GM12864 (cell line): ENCODE data around the gene TMSB4Y.

ENCODE experiments used
- DNase-seq: peaks from one replicate; pipeline ENCODE4 v3.0.0-alpha.2; 2011; ENCODE audit warnings: low read depth
- H3K4me3 ChIP-seq: 2 replicates; pipeline ENCODE4 v1.5.1; 2011; ENCODE audit warnings: mild to moderate bottlenecking, low read depth, low read length, control low read depth
- TF ChIP-seq, protein P1 (sequence below): IDR thresholded peaks from 2 replicates; pipeline ENCODE4 v1.5.1; 2011; ENCODE audit warnings: low read depth, mild to moderate bottlenecking, moderate library complexity, low read length, control low read depth, inconsistent platforms; ENCODE audit errors: missing control alignments

TMSB4Y gene

DNA sequence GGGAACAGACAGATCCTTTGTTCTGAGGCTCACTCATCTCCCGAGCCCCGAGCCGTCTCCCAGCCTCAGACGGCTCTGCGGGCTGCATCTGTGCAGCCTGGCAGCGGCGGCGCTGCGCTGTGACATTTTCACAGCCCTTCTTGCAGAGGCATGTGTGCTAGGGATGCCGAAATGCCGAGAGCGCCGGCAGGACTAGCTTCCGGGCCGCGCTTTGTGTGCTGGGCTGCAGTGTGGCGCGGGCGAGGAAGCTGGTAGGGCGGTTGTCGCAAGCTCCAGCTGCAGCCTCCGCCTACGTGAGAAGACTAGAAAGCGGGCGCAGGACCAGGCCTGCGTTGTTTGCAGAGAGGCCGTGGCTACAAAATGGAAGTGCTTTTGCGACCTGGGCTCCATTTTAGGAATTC, at the start of gene TMSB4Y:
Gene TMSB4Y (plus strand): TSS at position 332 of the 401 bp plus-strand sequence.
- TF ChIP-seq, protein P1, sequence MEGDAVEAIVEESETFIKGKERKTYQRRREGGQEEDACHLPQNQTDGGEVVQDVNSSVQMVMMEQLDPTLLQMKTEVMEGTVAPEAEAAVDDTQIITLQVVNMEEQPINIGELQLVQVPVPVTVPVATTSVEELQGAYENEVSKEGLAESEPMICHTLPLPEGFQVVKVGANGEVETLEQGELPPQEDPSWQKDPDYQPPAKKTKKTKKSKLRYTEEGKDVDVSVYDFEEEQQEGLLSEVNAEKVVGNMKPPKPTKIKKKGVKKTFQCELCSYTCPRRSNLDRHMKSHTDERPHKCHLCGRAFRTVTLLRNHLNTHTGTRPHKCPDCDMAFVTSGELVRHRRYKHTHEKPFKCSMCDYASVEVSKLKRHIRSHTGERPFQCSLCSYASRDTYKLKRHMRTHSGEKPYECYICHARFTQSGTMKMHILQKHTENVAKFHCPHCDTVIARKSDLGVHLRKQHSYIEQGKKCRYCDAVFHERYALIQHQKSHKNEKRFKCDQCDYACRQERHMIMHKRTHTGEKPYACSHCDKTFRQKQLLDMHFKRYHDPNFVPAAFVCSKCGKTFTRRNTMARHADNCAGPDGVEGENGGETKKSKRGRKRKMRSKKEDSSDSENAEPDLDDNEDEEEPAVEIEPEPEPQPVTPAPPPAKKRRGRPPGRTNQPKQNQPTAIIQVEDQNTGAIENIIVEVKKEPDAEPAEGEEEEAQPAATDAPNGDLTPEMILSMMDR = no peak
- H3K4me3 ChIP-seq = peak within 1 kb of the TSS; percentile 73
- peak; percentile 76 for DNase-seq

DNA sequence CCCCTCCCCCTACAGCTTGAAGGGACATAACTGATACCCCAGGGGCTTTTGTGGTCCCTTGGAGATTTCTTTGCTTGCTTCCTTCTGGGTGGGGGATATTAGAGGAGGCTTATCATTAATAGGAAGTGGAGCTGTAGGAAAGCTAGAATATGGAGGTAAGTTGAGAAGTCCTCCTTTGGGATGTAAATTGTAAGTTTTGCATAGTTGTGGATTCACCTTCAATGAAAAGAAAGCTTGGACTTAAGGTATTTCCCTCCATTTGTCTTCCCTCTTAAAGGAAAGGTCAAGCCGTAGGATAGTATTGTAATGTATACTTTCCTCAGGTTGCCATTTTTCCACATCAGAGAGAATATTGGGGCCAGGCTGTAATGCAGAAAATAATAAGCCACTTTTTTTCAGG, 39.5 kb upstream of the TMSB4Y start:
- DNase-seq = no peak
- no peak overlapping the region for H3K4me3 ChIP-seq
- TF ChIP-seq, protein P1 = no peak

DNA sequence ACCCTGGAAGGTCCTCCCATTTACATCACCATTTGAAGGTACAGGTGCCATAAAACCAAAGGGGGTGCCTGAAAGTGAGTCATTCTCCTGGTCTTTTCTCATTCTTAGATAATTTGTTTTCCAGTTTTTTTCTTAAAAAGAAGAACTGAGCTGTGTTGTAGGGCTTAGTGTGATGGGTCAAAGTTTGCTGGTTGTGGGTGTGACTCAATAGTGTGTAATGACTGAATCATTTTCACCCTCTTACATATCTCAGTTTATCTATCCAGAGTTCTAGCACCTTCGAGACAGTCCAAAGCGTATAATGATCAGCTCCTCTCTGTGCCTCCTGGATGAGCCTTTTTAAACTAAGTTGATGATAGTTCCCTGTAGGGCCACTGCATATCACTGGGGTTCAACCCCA, 32.6 kb upstream of the TMSB4Y start:
- no peak for DNase-seq
- TF ChIP-seq, protein P1 = no peak

DNA sequence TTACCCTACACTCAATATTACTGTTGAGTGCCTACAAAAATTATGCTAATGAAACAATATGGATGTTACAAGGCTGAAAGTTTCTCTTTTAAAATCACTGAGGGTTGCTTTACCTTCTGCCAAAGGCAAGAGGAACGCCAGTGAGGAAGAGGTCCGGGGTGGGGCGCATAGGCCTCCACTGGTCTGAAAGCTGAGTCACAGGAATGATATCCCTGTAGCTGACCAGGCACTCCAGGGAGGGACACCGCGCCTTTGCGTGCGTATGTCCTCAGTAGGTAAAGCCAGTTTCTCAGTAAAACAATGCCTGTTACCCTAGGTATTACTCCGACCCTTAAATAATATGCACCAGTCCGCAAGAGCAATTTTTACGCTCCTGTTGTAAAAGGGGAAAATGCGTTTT, 1.4 kb upstream of the TMSB4Y start:
- no peak for DNase-seq
- TF ChIP-seq, protein P1 = no peak
- no peak overlapping the region for H3K4me3 ChIP-seq

More for the DNA sequence above, 32.6 kb upstream of the TMSB4Y start:
- no peak overlapping the region for H3K4me3 ChIP-seq

DNA sequence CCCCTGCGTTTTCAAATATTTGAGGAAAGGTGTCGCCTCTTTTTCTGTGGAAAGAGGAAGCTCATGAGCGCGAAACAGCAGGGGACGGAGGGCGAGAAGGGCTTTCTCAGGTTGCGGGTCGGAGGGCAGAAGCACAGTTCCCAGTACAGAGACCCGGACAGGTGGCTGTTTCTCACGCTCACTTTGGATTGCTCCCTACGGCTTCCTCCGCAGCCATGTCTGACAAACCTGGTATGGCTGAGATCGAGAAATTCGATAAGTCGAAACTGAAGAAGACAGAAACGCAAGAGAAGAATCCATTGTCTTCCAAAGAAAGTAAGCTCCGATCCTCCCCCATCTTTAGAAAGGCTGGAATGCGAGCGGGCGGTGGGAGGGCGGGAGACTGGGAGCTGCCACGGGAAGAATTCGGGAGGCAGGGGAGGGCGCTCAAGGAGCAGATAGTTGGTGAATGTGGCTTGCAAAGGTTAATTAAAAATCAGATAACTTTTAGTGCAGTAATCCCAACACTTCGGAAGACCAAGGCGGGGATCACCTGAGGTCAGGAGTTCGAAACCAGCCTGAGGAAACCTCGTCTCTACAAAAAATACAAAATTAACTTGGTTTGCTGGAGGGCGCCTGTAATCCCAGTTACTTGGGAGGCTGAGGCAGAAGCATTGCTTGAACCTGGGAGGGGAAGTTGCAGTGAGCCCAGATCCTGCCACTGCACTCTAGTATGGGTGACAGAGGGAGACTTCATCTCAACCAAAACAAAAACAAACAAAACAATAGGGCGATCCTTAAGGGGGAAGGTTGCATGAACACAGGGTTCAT, 627 bp downstream of the TMSB4Y start:
- H3K4me3 ChIP-seq = peak overlapping the region; percentile 73
- DNase-seq = no peak
- TF ChIP-seq, protein P1 = no peak

DNA sequence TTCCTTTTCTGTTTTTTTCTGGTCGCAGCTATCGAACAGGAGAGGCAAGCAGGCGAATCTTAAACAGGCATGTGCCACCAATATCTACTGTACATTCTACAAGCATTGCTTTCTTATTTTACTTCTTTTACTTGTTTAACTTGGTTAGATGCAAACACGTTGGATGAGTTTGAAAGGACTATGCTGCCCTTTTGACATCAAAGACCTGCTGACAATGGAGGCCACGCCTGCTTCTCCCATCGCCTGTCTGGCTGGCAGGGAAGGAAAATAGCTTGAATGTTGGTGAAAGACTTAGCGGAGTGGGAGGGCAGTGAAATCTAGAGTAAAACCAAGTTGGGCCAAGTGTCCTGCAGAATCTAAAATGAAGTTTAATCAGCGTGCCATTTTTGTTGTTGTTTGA, 1.5 kb downstream of the TMSB4Y start:
- H3K4me3 ChIP-seq = peak overlapping the region; percentile 73
- TF ChIP-seq, protein P1 = no peak
- no peak for DNase-seq

DNA sequence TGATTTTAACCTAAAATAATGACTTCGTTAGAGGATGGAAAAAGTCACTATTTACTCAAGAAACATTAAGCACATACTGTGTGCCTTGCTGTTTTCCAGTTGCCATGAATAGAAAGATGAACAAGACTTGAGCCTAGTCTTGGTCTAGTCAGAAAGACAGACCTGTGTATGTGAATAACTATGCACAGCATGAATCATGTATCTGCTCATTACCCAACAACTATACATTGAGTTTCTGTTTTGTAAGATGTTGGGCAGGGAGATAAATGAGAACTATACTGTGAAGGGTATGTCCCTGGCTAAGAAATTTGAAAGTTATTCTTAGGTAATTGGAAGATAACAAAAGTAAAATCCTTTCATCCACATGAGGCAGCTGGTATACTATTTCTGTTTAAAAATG, 4.3 kb downstream of the TMSB4Y start:
- TF ChIP-seq, protein P1 = no peak
- no peak for DNase-seq
- no peak overlapping the region for H3K4me3 ChIP-seq
